GM18505 (cell line): Measurements from ENCODE around the gene CHST8.

Experiments used
- ATAC-seq: cut with Tn5 transposase; IDR thresholded peaks from one replicate; pipeline ENCODE4 v1.9.1; 2021; ENCODE audit not compliant: unreplicated experiment
- POLR2A ChIP-seq: IDR thresholded peaks from 4 replicates; pipeline ENCODE4 v1.6.1; 2011; ENCODE audit warnings: borderline replicate concordance; ENCODE audit not compliant: insufficient read depth, insufficient read length; ENCODE audit errors: extremely low read depth

CHST8 gene

DNA sequence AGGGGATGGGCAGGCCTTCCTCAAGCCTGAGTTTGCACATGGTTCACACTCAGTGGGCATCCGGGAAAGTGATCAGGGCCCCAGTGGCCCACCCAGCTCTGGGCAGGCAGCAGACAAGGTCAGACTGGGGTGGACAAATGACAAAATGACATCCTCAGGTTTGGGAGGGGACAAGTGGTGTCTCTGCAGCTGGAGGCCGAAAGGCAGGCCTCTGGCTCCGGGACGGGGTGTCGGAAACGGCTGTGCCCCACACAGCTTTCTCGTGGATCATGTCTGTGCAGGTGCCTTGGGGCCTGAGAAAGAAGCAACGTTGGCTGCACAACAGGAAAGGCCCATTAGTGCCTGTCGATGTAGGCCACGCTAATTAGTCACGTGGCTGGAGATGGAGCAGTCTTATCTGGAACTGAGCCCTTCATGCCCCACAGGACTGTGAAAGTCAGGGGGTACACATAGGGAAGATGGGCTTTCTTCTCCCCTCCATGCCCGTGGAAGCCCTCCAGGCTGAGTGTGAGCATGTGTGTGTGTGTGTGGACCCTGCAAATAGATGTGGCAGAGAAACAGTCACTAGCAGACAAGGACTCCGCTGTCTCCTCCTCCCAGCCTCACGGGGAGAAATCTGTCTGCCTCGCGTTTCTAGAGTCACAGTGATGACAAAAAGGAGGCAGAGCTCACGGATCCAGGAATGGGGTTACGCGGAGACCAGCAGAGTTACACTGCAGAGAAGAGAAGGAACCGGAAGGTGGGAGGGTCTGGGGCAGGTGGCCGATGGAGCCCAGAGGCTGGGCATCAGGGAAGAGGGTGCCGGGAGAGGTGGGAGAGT, 44.2 kb downstream of the CHST8 start:
- ATAC-seq: no peak
- no peak for TF ChIP-seq POLR2A

DNA sequence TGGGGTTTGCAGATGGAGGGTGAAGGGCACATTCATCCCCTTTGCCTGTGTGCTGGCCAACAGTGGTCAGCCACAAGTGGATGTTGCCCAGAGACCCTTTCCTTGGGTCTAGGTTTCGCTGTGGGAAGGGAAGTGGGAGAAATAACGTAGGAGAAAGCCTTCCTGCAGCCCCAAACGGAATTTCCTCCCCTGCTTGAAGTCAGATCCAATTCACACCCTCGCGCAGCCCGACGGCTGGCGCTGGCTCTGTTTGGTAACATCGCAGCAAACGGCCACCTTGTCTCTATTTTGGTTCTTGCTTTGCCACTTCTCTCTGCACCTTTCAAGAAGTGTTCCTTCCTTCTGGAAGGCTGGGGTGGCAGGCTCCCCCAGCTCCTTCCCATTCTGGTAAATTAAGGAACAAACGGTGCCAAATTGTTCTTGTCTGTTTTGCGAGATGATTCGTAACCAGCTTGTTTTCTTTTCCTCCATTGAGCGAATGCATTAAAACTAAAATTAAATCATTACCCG, 45.4 kb downstream of the CHST8 start:
- no peak for TF ChIP-seq POLR2A
- no peak for ATAC-seq

DNA sequence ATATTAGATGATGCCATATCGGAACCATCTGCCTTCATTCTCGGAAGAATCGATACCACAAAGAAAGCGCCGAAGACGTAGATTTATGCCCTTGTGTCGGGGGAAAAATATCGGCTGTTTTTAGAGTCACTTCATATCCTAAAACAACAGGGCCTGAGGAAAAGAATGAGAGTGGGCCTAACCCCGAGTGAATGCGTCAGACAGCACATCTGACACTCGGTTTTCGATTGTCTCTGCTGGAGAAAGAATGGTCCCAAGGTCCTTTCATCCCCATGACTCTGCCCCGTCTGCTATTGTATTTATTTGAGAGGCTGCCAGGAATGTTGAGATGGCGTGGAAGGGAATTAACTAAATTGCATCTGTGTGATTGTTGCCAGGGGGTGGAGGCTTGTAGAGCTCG, 46.1 kb downstream of the CHST8 start:
- no peak for ATAC-seq

DNA sequence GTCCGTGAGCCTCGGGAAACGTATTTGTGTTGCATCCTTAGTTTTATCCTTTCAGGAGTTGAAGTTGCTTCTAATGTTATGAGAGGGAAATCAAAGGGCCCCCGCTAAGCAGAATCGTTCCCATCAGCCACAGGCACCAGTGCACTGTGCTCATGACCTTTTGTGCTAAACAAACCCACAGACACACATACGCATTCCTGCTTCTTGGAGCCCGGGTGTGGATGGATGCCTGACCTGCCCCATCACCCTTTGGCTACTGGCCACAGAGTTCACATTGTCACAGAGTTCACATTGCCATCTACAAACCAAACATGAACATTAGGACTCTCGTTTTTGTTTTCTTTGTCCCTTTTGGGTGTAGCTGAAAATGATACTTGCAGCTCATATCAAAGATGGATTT, 47.2 kb downstream of the CHST8 start:
- no peak for TF ChIP-seq POLR2A
- ATAC-seq: no peak

More for the DNA sequence above, 46.1 kb downstream of the CHST8 start:
- TF ChIP-seq POLR2A: no peak

DNA sequence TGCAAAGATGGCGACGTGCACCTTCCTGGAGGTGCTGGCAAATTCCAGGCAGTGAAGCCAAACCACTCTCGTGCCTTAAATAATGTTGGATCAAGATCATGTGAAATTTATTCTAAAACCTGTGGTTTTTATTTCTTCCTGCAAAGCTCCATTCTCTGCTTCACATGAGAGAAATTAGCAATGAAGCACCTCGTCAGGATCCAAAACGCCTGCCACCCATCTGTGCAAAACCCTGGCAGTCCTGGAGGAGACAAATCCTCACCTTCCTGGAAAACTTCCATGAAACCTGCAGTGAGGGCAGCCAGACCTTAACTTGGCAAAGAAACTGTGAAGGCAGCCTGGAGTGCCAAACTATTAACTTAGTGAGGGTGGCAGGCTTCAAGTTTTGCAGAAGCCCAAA, 47.6 kb downstream of the CHST8 start:
- ATAC-seq: no peak
- TF ChIP-seq POLR2A: no peak

DNA sequence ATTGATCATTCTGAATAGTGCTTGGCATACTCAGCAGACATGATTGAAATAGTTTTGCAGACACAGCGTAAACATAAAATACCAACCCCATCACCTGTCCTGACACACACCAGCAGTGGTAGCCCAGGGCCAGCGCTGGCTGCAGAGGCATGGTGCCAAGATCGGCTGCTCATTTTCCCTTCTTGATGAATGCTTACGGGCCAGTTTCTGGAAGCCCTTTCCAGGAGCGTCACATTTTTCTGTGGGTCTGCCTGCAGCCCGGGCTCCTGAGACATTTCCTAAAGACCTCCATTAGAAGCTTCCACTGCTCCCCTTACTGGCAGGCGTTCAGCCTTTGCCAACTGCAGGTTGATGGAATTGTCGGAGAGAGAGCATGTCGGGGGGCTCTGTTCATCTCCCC, 48.6 kb downstream of the CHST8 start:
- ATAC-seq: no peak
- no peak for TF ChIP-seq POLR2A

DNA sequence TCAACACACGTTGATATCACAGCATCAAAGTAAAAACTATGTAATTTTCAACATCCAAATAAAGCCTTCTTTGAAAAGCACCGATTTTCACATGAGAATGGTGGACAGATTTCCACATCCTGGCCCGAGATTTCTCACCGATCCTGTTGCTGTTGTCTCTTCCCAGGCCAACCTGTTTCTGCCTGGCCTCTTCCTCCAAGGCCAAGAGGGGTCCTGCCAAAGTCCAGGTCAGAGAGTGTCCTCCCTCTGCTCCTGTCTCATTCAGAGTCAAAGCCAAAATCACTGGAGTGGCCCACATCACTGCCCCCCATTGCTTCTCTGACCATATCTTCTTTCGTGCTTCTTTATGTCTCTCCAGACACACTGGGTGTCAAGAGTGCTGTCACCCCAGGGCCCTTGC, 49.5 kb downstream of the CHST8 start:
- no peak for ATAC-seq
- no peak for TF ChIP-seq POLR2A

DNA sequence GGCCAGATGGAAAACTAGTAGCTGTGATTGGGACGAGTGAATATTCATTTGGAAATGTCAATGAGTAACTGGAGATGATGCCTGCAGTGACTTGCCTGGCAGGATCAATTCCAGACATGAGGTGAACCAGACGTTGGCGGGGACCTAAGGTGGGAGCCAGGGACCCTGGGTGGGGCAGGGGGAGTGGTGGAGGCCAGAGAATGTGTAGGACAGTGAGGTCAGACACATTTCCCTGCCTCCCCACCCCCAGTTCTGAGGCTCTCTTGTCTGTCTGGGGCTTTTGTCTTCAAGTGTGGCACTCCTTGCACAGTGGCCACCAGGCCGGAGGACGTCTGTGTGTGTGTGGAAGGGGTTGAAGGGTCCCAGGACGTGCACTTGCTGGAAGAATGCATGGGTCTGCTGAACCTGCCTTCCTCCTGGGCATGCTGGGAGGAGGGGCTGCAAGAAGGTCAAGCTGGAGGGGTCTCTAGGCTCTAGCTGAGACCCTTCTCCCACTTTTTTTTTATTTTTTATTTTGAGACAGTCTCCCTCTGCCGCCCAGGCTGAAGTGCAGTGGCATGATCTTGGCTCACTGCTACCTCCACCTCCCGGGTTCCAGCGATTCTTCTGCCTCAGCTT, 51.6 kb downstream of the CHST8 start:
- ATAC-seq: no peak
- no peak for TF ChIP-seq POLR2A

DNA sequence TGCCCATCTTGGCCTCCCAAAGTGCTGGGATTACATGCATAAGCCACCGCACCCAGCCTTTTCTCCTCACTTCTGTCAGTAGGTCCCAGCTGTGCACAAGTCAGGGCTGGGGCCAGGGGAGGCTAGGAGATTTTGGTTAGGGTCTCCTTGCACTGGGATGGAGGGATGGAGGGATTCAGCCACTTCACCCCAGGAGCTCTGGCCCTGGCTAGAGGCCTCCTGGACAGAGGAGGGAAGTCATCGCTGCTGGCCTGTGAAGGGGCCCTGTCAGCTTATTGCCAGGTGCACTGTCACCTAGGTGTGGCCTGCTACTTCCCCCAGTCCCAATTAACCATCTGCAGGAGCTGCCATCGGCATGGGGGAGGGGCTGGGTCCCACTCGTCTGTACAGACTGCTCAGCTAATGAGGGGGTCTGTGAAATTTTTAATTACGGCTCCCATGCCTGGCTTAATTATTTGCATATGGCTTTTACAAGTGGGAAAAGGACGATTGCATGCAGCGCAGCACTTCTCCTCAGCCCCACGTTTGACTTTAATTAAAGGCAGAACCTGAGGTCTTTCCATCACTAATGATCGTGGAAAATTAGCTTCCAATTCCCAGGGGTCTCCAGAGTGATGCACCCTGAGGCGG, 52.4 kb downstream of the CHST8 start:
- no peak for TF ChIP-seq POLR2A
- no peak for ATAC-seq

DNA sequence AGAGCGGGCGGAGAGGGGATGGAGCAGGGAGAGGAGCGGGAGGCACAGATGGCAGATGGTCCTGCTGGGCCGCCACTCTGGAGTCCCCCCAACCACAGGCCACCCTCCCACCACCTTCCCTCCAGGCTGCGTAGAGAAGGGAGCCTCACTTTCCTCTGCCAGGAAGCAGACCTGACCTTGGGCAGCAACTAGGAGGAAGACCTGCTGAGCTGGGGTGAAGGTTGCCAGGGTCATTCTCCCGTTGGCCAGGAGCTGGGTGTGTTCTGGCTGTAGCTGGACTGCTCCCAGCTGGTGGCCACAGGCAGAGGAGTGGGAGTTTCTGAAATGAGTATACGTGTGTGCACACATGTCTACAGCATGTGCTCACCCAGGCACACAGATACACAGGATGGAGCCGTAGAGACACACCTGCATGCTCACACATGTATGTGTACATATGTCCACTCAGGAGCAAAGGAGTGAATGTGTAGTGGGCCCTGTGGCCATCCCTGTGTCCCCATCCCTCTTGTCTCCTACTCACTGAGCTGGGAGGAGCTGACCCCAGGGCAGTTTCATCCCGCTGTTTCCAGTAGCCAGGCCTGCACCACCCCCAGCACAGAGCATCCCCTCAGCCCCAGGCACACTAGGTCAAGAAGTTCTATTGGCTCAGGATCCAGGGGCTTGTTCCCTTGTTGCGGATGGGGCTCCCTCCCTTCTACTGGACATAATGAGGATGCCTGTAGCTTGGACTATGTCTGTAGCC, 53.0 kb downstream of the CHST8 start:
- ATAC-seq: no peak
- no peak for TF ChIP-seq POLR2A

DNA sequence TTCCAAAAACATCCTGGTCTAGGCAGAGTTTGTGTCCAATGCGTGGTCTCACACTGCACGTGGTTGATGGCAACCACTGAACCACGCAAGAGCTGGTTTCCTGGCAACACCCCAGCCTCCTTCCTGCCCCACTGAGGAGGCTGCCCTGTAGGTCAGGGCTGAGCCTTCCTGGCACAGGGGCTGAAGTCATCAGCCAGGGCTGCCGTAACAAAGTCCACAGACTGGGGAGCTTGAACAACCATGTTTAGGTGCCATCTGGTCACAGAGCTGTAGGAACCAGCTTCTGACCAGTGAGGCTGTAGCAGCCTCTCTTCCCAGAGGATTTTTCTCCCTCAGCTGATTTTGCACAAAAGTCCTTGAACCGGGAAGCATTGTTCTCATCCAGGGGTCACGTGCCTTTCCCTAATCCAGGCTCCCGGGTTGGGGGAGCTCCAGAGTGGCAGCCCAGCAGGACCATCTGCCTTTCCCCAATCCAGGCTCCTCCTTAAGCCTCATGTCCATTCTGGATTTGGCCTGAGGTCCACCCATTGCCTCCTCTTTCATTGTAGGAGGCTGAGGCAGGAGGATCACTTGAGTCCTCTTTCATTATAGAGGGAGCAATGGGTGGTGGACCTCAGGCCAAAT, 53.9 kb downstream of the CHST8 start:
- ATAC-seq: no peak
- TF ChIP-seq POLR2A: no peak

DNA sequence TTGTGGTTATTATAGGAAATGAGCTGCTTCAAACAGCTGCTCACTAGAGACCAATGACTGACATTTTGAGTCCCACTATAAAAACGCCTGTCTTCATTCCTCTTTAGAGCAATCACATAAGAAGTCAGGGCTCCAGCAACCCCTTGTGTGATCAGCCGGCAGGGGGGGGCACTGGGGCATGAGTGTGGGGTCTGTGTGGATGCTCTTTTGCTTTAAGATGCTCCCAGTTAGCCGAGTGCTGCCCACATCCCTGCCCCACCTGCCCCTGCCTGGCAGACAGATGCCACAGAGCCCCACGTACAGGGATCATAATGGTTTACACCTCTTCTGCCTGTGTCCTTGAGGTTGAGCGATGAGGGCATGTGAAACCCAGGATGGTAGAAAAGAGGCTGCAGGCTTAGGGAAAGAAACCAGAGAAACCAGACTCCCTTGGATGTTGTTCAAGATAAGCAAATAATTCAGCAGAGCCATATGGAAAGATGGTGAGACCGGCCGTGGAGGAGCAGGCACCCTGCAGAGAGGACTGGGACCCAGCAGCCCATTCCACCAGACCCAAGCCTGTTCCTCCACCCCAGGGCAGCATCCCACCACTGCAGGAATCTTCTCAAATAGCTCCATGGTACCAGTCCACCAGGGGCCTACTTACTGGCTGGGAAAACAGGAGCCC, 55.4 kb downstream of the CHST8 start:
- ATAC-seq: no peak
- TF ChIP-seq POLR2A: no peak
